HepG2 (cell line): ENCODE data around the gene FOLR2. TPM values are rescaled to one million over a fixed set of nuclear protein-coding genes. Genes with fewer than 3 reads are reported as not detected.

Source experiments
- ATAC-seq: fragments of 200-7000 bp; cut with Tn5 transposase; 3 replicates; pipeline ENCODE4 v1.9.1; 2020; ENCODE audit warnings: mild to moderate bottlenecking, moderate library complexity
- BruUV-seq: library from RNA; stranded (reverse); fragments of 400-500 nt; replicated peaks from 2 replicates; lab custom pipeline; 2021; lab: Mats Ljungman, UMichigan
- CTCF ChIA-PET: fragments of 300-600 bp; formaldehyde crosslinking; extraction: SDS; loops from one replicate; lab custom pipeline; 2021; ENCODE audit warnings: low total read pairs, inconsistent platforms, low intra/inter-chr PET ratio; lab: Yijun Ruan, JAX
- POLR2A ChIA-PET: fragments of 350-600 bp; sonication (Branson Sonifier 250); formaldehyde crosslinking; loops from one replicate; lab custom pipeline; 2020; ENCODE audit warnings: antibody characterized with exemption, inconsistent platforms; lab: Yijun Ruan, JAX
- DNase-seq: peaks from one replicate; pipeline ENCODE4 v3.0.0-alpha.2; 2015; ENCODE audit warnings: low spot score
- FAIRE-seq: peaks from 3 replicates; lab custom pipeline; 2011; peaks lifted over from hg19 to GRCh38; lab: Jason Lieb, UNC
- H2AFZ ChIP-seq: one replicate; pipeline ENCODE4 v1.6.1; 2011; ENCODE audit warnings: low read length, inconsistent platforms
- H3K27ac ChIP-seq: fragments of 300-600 bp; 3 replicates; pipeline ENCODE4 v1.8.0; 2011; ENCODE audit warnings: mixed run types, mild to moderate bottlenecking, mixed read lengths, low read length, inconsistent platforms; ENCODE audit not compliant: insufficient read depth; ENCODE audit errors: extremely low read length
- H3K27me3 ChIP-seq, 2 experiments: fragments of 200-600 bp in 1 of 2; 2 replicates in 1 of 2; 3 replicates in 1 of 2; pipeline versions ENCODE4 v1.6.0 to v1.8.0; 2011; ENCODE audit warnings: low read length in 2 of 2, mild to moderate bottlenecking in 2 of 2, moderate library complexity in 2 of 2, inconsistent platforms in 1 of 2; ENCODE audit not compliant: insufficient read depth in 2 of 2, control insufficient read depth in 1 of 2
- H3K36me3 ChIP-seq, 2 experiments: fragments of 200-600 bp in 1 of 2; replicated peaks in 1 of 2; 2 replicates in 1 of 2; 3 replicates in 1 of 2; pipeline versions ENCODE4 v1.5.1 to v1.8.0; 2011; ENCODE audit warnings: low read length in 2 of 2, inconsistent platforms in 1 of 2; ENCODE audit not compliant: insufficient read depth in 2 of 2, control insufficient read depth in 1 of 2
- H3K4me1 ChIP-seq: 2 replicates; pipeline ENCODE4 v1.5.1; 2012; ENCODE audit warnings: low read length, inconsistent platforms; ENCODE audit not compliant: insufficient read depth
- H3K4me2 ChIP-seq: 2 replicates; pipeline ENCODE4 v1.6.0; 2011; ENCODE audit warnings: low read depth, low read length, inconsistent platforms
- H3K4me3 ChIP-seq, 3 experiments: fragments of 200-600 bp in 1 of 3; sonication (generic), shearing (Covaris generic) in 1 of 3; replicated peaks in 1 of 3; 2 replicates each; pipeline ENCODE4 v1.5.1; 2011 to 2016; ENCODE audit warnings: low read length in 3 of 3, inconsistent platforms in 2 of 3, low read depth in 2 of 3, mild to moderate bottlenecking in 2 of 3, control low read depth in 1 of 3, mixed read lengths in 1 of 3; ENCODE audit not compliant: insufficient read depth in 1 of 3
- H3K79me2 ChIP-seq: one replicate; pipeline ENCODE4 v1.6.1; 2011; ENCODE audit warnings: low read length, inconsistent platforms; ENCODE audit not compliant: insufficient read depth
- H3K9ac ChIP-seq: 2 replicates; pipeline ENCODE4 v1.6.0; 2011; ENCODE audit warnings: mild to moderate bottlenecking, low read depth, low read length, inconsistent platforms; ENCODE audit not compliant: insufficient read depth
- H3K9me3 ChIP-seq: 2 replicates; pipeline ENCODE4 v1.5.1; 2012; ENCODE audit warnings: mild to moderate bottlenecking, low read length
- H4K20me1 ChIP-seq: 2 replicates; pipeline ENCODE4 v1.6.0; 2011; ENCODE audit warnings: inconsistent platforms, mild to moderate bottlenecking, low read length, moderate library complexity; ENCODE audit not compliant: insufficient read depth
- AGO2 ChIP-seq: fragments of 200-400 bp; formaldehyde crosslinking; optimal IDR thresholded peaks from 2 replicates; pipeline ENCODE3; 2017; ENCODE audit warnings: mild to moderate bottlenecking, low read depth, low read length, moderate library complexity
- ATRX ChIP-seq: sonication (generic); formaldehyde crosslinking; IDR thresholded peaks from 2 replicates; pipeline ENCODE4 v1.4.0; 2020; ENCODE audit warnings: missing genetic modification reagents, borderline replicate concordance
- BCL6 ChIP-seq: IDR thresholded peaks from 2 replicates; pipeline ENCODE4 v1.6.1; 2016; ENCODE audit warnings: missing genetic modification reagents, missing compliant biosample characterization
- GPN1 ChIP-seq: sonication (generic); formaldehyde crosslinking; IDR thresholded peaks from 2 replicates; pipeline ENCODE4 v1.5.1; 2020; ENCODE audit warnings: missing genetic modification reagents, borderline replicate concordance
- GZF1 ChIP-seq: sonication (generic); formaldehyde crosslinking; IDR thresholded peaks from 2 replicates; pipeline ENCODE4 v1.5.1; 2020; ENCODE audit warnings: mild to moderate bottlenecking, missing genetic modification reagents
- HNRNPK ChIP-seq: fragments of 200-400 bp; formaldehyde crosslinking; IDR thresholded peaks from 2 replicates; pipeline ENCODE4 v1.6.1; 2018; ENCODE audit warnings: low read length, low read depth, moderate library complexity, mild to moderate bottlenecking; ENCODE audit not compliant: poor library complexity, severe bottlenecking
- MIER3 ChIP-seq: IDR thresholded peaks from 2 replicates; pipeline ENCODE4 v1.6.1; 2016; ENCODE audit warnings: missing compliant biosample characterization, borderline replicate concordance
- NAIF1 ChIP-seq: sonication (generic); formaldehyde crosslinking; IDR thresholded peaks from 2 replicates; pipeline ENCODE4 v1.5.0; 2020; ENCODE audit warnings: mild to moderate bottlenecking, missing genetic modification reagents, borderline replicate concordance
- NFYB ChIP-seq: sonication (generic); formaldehyde crosslinking; IDR thresholded peaks from 2 replicates; pipeline ENCODE4 v1.4.0; 2020; ENCODE audit warnings: missing genetic modification reagents
- POGK ChIP-seq: sonication (generic); formaldehyde crosslinking; conservative IDR thresholded peaks from 2 replicates; pipeline ENCODE4 v1.8.0; 2022; ENCODE audit warnings: mild to moderate bottlenecking, moderate library complexity, missing genetic modification reagents
- RAD51 ChIP-seq: fragments of 450-650 bp; IDR thresholded peaks from 2 replicates; pipeline ENCODE4 v1.6.1; 2016; ENCODE audit warnings: borderline replicate concordance
- ZNF460 ChIP-seq: sonication (generic); formaldehyde crosslinking; IDR thresholded peaks from 2 replicates; pipeline ENCODE4 v1.5.1; 2020; ENCODE audit warnings: missing genetic modification reagents, mild to moderate bottlenecking, borderline replicate concordance
- ZNF724P ChIP-seq: sonication (generic); formaldehyde crosslinking; IDR thresholded peaks from 2 replicates; pipeline ENCODE4 v1.8.0; 2022; ENCODE audit warnings: missing genetic modification reagents, borderline replicate concordance
- WGBS: methylation state at CpG from one replicate; pipeline ENCODE4 v1.1.6; 2017; ENCODE audit warnings: low lambda C conversion rate; 5-methylcytosine and 5-hydroxymethylcytosine counted together
- in situ Hi-C: cut with HindIII; loops from 2 replicates; pipeline ENCODE4 v1.10.0; 2017; ENCODE audit warnings: low pct_unique_long_range_greater_than_20kb; ENCODE audit not compliant: extremely low pct_ligation_motif_present
- intact Hi-C: fragments of 100-400 bp; cut with micrococcal nuclease; formaldehyde crosslinking; loops from one replicate; pipeline ENCODE4 v1.10.0; 2022; ENCODE audit not compliant: unreplicated experiment
- polyA plus RNA-seq, 8 experiments: library from polyadenylated mRNA; depleted of rRNA in 3 of 8; stranded (reverse) in 7 of 8; unstranded in 1 of 8; fragments of >200 nt; fragmentation: Illumina TruSeq in 4 of 8; extraction: Trizol in 4 of 8; gene quantifications; 2 replicates each; pipeline versions ENCODE4 v1.2.1 to v1.2.3, GENCODE V29; 2011 to 2016; ENCODE audit warnings: low read depth in 4 of 8, missing spikeins in 1 of 8, mixed read lengths in 1 of 8; ENCODE audit not compliant: insufficient read depth in 1 of 8
- total RNA-seq, 5 experiments: library from RNA; depleted of rRNA; stranded (reverse); fragments of >200 nt; fragmentation: Illumina TruSeq; extraction: Trizol; gene quantifications; 2 replicates each; pipeline ENCODE4 v1.2.3, GENCODE V29; 2016; ENCODE audit warnings: low read depth in 1 of 5
- TF ChIP-seq, protein P1 (sequence below): sonication (generic); formaldehyde crosslinking; IDR thresholded peaks from 2 replicates; pipeline ENCODE4 v1.9.0; 2022; ENCODE audit warnings: low read depth, missing genetic modification reagents

Gene FOLR2
- total and polyA plus RNA-seq, 2 of the 13 experiments (the other 11 are each of a cell fraction or from before 2014, with no cell fraction given) = 0.09 TPM; not detected in 1

GRCh38 chr11:72253392-72253791 is 36.8 kb downstream of the FOLR2 start:
- Histone ChIP-seq H4K20me1 (no peaks in the 10 kb centered on the region), H3K27me3 (peaks cover 4 to 41% of the 10 kb centered on the region in 2 experiments; a peak in 4 of 5 replicates), H3K4me3 (no peak overlapping the region), H3K9ac (no peak overlapping the region), H3K27ac (no peak overlapping the region), H3K4me1 (no peaks in the 10 kb centered on the region), H3K4me2 (no peak overlapping the region), H3K36me3 (no peaks in the 10 kb centered on the region), H3K9me3 (no peaks in the 10 kb centered on the region), H3K79me2 (no peaks in the 10 kb centered on the region), H2AFZ (no peak overlapping the region)
- in situ Hi-C loops = no loop called here
- TF ChIP-seq ATRX (CRISPR knock-in tag) (no peak), BCL6 (CRISPR knock-in tag) (peak; percentile 53; the same call in 1 of the 2 replicates), GZF1 (CRISPR knock-in tag) (no peak)
- CTCF ChIA-PET = no interaction called here
- WGBS = 25% methylated on average over 3 of the region's 3 CpGs
- intact Hi-C loops = no loop called here
- POLR2A ChIA-PET = no interaction called here
- no peak for FAIRE-seq
- no peak for DNase-seq
- BruUV-seq = no TSS peak
- ATAC-seq = no peak

GRCh38 chr11:72254299-72254993 is 37.9 kb downstream of the FOLR2 start:
- intact Hi-C loops (no loop called here), in situ Hi-C loops (no loop called here)
- CTCF ChIA-PET = no interaction called here
- no peak for FAIRE-seq
- Histone ChIP-seq H3K4me1 (peaks cover 4% of the 10 kb centered on the region; the same call in 1 of the 2 replicates), H4K20me1 (no peaks in the 10 kb centered on the region), H2AFZ (no peak overlapping the region), H3K79me2 (no peaks in the 10 kb centered on the region), H3K27me3 (peaks cover 2 to 32% of the 10 kb centered on the region in 2 experiments; a peak in 4 of 5 replicates), H3K4me2 (no peak overlapping the region), H3K9me3 (no peaks in the 10 kb centered on the region), H3K9ac (no peak overlapping the region), H3K36me3 (no peaks in the 10 kb centered on the region), H3K27ac (no peak overlapping the region), H3K4me3 (no peak overlapping the region)
- DNase-seq = no peak
- BruUV-seq = no TSS peak
- POLR2A ChIA-PET = no interaction called here
- 2% methylated on average over 4 of the region's 5 CpGs for WGBS
- ATAC-seq = no peak
- TF ChIP-seq ZNF724P (CRISPR knock-in tag) (no peak), HNRNPK (no peak), AGO2 (no peak), MIER3 (no peak), NAIF1 (no peak), ZNF460 (no peak), GPN1 (CRISPR knock-in tag) (no peak), NFYB (CRISPR knock-in tag) (no peak), RAD51 (no peak), POGK (CRISPR knock-in tag) (no peak)
- TF ChIP-seq, protein P1, sequence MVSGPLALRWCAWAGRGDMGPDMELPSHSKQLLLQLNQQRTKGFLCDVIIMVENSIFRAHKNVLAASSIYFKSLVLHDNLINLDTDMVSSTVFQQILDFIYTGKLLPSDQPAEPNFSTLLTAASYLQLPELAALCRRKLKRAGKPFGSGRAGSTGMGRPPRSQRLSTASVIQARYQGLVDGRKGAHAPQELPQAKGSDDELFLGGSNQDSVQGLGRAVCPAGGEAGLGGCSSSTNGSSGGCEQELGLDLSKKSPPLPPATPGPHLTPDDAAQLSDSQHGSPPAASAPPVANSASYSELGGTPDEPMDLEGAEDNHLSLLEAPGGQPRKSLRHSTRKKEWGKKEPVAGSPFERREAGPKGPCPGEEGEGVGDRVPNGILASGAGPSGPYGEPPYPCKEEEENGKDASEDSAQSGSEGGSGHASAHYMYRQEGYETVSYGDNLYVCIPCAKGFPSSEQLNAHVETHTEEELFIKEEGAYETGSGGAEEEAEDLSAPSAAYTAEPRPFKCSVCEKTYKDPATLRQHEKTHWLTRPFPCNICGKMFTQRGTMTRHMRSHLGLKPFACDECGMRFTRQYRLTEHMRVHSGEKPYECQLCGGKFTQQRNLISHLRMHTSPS = no peak
